C4-2B (cell line): ENCODE measurements around the gene NOL12.
"Not testable (repeated sequence)": the region's sequence is repeated elsewhere in the genome, so short reads cannot be mapped to it uniquely, and the experiment has no call there.

Source experiments
- H3K27ac ChIP-seq: fragments of 450-650 bp; 2 replicates; pipeline ENCODE4 v1.5.1; 2017
- ZFX ChIP-seq: fragments of 450-650 bp; IDR thresholded peaks from 2 replicates; pipeline ENCODE4 v1.6.1; 2017
- TF ChIP-seq, protein P1 (sequence below): fragments of 450-650 bp; conservative IDR thresholded peaks from 2 replicates; pipeline ENCODE4 v1.5.1; 2017; ENCODE audit warnings: mild to moderate bottlenecking

The NOL12 gene

DNA sequence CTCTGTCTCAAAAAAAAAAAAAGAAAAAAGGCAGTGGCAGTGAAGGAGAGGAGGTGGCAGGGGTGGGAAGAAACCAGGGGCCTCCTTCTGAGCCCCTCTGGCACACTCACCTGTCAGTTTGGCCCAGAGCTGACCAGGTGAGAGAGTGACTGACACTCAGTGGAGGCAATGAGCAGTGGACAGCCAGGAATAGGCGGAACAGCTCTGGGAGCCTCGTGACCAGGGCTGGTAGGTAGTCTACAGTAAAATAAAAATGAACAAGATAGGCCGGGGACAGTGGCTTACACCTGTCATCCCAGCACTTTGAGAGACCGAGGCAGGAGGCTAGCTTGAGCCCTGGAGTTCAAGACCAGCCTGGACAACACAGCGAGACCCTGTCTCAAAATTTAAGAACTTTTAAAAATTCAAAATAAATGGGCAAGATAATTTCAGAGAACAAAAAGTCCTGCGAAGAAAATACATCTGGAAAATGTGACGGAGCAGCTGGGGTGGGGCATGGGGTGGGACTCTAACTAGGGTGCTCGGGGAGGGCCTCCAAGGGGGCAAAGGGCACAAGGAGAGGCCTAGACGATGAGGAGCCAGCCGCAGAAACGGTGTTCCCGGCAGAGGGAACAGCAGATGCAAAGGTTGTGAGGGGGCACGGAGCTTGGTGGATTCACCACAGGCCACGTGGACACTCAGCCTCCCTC is 31.4 kb upstream of the NOL12 start:
- no peak for TF ChIP-seq ZFX
- TF ChIP-seq, protein P1, sequence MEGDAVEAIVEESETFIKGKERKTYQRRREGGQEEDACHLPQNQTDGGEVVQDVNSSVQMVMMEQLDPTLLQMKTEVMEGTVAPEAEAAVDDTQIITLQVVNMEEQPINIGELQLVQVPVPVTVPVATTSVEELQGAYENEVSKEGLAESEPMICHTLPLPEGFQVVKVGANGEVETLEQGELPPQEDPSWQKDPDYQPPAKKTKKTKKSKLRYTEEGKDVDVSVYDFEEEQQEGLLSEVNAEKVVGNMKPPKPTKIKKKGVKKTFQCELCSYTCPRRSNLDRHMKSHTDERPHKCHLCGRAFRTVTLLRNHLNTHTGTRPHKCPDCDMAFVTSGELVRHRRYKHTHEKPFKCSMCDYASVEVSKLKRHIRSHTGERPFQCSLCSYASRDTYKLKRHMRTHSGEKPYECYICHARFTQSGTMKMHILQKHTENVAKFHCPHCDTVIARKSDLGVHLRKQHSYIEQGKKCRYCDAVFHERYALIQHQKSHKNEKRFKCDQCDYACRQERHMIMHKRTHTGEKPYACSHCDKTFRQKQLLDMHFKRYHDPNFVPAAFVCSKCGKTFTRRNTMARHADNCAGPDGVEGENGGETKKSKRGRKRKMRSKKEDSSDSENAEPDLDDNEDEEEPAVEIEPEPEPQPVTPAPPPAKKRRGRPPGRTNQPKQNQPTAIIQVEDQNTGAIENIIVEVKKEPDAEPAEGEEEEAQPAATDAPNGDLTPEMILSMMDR: no peak

DNA sequence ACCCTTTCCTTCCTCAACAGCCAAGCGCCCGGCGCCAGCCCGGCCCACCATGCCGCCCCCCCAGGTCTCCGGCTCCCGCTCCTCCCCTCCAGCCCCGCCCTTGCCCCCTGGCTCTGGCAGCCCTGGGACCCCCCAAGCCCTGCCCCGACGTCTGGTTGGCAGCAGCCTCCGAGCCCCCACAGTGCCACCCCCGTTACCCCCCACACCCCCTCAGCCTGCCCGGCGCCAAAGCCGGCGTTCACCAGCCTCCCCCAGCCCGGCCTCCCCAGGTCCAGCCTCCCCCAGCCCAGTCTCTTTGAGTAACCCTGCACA is 30.9 kb upstream of the NOL12 start:
- H3K27ac ChIP-seq: no peak overlapping the region

More for the DNA sequence above, 31.4 kb upstream of the NOL12 start:
- no peak overlapping the region for H3K27ac ChIP-seq

DNA sequence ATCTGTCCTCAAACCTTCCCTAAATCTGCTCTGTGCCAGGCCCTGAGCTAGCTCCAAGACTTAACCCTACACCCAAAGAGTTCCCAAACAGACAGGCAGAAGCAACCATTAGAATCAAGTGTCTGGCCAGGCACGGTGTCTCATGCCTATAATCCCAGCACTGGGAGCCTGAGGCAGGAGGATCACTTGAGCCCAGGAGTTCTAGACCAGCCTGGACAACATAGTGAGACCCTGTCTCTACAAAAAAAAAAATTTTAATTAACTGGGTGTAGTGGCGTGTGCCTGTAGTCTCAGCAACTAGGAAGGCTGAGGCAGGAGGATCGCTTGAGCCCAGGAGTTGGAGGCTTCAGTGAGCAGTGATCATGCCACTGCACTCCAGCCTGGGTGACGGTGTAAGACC is 29.6 kb upstream of the NOL12 start:
- not testable (repeated sequence) for H3K27ac ChIP-seq

More for the DNA sequence above, 30.9 kb upstream of the NOL12 start:
- TF ChIP-seq ZFX: no peak
- TF ChIP-seq, protein P1: no peak

DNA sequence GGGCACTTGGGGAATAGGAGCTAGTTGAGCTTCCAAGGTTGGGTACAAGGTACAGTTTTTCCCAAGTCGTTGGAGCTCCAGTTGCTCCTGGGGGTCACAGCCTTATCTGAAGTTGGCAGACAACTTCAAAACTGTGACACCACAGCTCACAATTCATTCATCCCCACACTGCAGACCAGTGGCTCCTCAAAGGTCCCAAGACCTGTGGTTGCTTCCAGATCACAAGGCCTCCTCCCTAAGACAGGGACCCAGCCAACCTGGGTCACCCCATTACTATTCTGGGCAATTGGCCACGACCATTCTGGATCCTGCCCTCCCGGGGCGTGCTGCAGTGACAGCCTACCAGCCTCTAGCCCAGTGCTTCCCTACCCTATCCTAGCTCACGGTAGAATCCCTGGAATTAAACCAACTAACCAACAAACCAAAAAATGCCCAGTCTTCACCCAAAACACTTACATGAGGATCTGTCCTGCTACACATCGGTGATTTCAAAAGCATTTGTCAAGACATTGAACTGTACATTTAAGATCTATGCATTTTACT is 28.5 kb upstream of the NOL12 start:
- TF ChIP-seq, protein P1: no peak
- TF ChIP-seq ZFX: no peak
- H3K27ac ChIP-seq: peak overlapping the region; percentile 82

DNA sequence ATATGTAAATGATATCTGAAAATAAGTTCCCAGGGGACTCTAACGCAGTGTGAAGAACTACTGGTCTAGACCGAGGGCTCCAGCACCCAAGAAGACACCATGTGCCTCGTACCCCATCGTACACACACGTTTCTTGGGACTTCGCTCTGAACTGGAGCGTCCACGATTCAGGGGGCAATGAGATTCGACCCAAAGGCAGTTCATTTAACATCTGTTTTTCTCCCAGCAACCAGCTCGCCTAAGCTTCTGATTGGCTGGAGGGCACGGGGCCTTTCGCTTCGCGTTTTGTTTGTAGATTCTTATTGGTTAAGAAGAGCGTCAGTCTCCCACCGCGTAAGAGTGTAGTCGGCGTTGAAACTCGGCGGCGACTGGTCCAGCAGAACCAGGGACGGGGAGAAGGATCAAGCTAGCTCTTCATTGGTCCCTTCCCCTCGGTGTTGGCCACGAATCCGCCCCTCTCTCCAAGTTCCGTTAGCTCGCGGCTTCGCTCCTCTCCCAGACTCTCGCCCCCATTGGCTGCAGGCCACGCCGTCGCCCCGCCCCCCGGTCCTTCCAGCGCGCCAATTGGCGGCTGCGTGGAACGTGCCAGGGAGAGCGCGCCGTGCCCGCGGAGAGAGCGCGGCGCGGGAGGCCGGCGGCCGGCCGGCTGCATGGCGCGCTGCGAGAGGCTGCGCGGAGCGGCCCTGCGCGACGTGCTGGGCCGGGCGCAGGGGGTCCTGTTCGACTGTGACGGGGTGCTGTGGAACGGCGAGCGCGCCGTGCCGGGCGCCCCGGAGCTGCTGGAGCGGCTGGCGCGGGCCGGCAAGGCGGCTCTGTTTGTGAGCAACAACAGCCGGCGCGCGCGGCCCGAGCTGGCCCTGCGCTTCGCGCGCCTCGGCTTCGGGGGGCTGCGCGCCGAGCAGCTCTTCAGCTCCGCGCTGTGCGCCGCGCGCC is 27.7 kb upstream of the NOL12 start, which contains the start of gene PDXP:
TSS of gene PDXP (plus strand) at position 591 of the 933 bp plus-strand sequence. CDS start at position 651, 60 bp downstream.
- peak; percentile 85; the same call in 1 of the 2 replicates for TF ChIP-seq ZFX
- TF ChIP-seq, protein P1: no peak
- H3K27ac ChIP-seq: peak within 1 kb of the TSS; percentile 82

DNA sequence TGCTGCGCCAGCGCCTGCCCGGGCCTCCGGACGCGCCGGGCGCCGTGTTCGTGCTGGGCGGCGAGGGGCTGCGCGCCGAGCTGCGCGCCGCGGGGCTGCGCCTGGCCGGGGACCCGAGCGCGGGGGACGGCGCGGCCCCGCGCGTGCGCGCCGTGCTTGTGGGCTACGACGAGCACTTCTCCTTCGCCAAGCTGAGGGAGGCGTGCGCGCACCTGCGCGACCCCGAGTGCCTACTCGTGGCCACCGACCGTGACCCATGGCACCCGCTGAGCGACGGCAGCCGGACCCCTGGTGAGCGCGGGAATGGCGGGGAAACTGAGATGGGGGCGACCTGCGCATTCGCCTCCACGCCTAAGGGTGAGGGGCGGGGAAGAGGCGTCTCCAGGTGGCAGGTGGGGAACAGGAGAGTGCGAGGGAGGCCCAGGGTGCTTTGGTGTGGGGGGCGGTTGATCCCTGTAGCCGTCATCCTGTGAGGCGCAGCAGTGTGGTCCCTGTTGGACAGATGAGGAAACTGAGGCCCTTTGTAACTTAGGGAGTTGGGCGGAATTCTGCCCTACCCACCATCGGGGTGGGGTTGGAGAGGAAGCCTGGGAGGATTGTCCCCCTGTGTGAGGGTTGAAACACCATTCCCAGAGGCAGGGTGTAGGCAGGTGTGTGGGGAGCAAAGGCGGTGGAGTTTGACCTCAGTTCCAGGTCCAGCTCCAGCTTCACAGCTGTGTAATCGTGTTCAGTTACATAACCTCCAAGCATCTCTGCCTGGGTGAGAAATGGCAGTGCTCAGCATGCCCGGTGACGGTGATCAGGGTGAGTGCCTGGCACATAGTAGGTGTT is 26.9 kb upstream of the NOL12 start:
- peak overlapping the region; percentile 82 for H3K27ac ChIP-seq
- TF ChIP-seq, protein P1: no peak
- 0 out of 2 replicates have a peak, but pooled peaks have one; percentile 38 for TF ChIP-seq ZFX
